Sciatic nerve (tissue), 2 donors: Measurements from ENCODE around the gene LHX1. TPM values are rescaled to one million over a fixed set of nuclear protein-coding genes. Genes with fewer than 3 reads are reported as not detected.

Source experiments
- ATAC-seq: fragments of 200-7000 bp; cut with Tn5 transposase; one replicate; pipeline ENCODE4 v1.9.1; 2020; ENCODE audit warnings: mild to moderate bottlenecking, moderate library complexity
- DNase-seq: peaks from one replicate; pipeline ENCODE4 v3.0.0-alpha.2; 2020; ENCODE audit warnings: low spot score
- intact Hi-C: fragments of 100-400 bp; cut with DNase I; formaldehyde crosslinking; loops from one replicate; pipeline ENCODE4 v1.14.2; 2022
- total RNA-seq: library from RNA; stranded (reverse); fragmentation: NEBNext Ultra II Directional; extraction: Animal tissue kit (Norgen Biotek cat#: 25700); gene quantifications from one replicate; pipeline ENCODE4 v1.2.1, GENCODE V29; 2021
- donor health status: DM: no; HTN: no; CAD: no.
- donor health status: DM: no; HTN: no; CAD: no.

LHX1 gene
- total RNA-seq, 1 donor from 2014 or later = not detected

GRCh38 chr17:36945959-36946725 lies 8.9 kb downstream of the LHX1 start:
- no peak for ATAC-seq
- no peak for DNase-seq
- intact Hi-C loops = no loop called here

DNA sequence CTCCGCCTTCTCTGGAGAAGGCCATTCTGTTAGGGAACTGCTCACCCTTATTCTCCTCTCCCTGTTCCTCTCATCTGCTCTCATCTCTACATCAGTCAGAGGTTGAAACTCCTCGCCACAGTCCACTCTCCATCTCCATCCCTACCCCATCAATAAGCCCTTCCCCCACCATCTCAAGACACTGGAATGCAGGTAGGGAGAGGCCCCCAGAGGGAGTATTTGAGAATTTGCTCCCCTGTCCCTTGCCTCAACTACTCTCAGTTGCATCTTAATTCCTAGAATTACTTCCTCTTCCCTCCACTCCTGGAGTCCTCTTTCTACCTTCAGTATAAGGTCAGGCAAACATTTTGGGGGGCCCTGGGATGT lies 9.4 kb downstream of the LHX1 start:
- intact Hi-C loops = no loop called here
- no peak for ATAC-seq
- DNase-seq = no peak

DNA sequence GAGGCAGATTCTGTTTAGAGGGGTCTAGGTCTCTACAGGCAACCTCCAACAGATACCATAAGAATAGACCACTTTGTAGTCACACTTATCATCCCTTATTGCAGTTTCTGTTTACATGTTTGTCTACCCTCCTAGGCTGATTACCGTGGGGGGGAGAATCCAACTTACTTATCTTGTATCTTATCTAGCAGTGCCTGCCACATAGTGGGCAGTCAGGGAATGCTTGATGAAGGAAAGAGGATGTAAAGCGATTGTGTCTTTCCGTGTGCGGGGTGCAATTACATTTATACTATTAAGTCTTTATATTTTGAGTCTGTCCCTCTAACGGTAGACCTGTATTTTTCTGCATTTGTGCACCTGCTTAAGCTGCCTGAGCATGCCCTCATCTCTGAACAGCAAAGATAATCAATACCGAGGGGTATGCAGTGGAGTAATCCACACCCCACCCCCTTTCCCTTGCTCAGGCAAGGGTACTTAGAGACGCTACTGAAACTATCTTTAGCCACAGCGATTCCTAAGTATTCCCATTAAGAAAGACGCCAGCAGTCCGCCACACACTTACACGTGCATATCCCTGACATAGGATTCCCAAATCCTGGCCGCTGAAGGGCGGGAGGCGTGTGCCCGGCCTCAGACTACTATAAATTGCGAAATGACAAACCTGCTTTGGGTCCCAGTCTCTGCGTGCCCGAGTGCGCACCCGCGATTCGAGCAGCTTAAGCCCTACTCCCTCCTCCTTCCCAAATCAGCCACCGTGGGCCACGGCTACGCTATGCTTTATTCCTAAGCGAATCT lies 10.8 kb downstream of the LHX1 start:
- intact Hi-C loops = no loop called here
- ATAC-seq (peak; percentile 83), DNase-seq (no peak)

- ATAC-seq (peak; percentile 100), DNase-seq (peak; percentile 98)
- intact Hi-C loops = no loop called here
Observed at GRCh38 chr17:36948717-36949460, 11.6 kb downstream of the LHX1 start, which contains the start of gene AATF. TSS of gene AATF (plus strand) at chr17:36948954. CDS start at chr17:36949126, 172 bp downstream.

GRCh38 chr17:36949461-36949927 lies 12.2 kb downstream of the LHX1 start:
- no peak for DNase-seq
- peak; percentile 12 for ATAC-seq
- intact Hi-C loops = no loop called here

DNA sequence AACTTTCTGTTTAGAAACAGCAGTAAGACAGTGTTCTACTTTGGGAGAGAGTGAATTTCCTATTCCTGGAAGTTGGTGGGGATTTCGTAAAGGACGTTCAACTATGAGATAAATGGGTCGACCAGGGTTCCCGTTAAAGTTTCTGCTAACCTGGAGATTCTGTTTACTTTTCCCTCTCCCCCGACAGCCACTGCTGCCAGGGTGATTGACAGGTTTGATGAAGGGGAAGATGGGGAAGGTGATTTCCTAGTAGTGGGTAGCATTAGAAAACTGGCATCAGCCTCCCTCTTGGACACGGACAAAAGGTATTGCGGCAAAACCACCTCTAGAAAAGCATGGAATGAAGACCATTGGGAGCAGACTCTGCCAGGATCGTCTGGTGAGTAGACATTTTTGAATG lies 12.8 kb downstream of the LHX1 start:
- intact Hi-C loops = no loop called here
- DNase-seq (no peak), ATAC-seq (no peak)

DNA sequence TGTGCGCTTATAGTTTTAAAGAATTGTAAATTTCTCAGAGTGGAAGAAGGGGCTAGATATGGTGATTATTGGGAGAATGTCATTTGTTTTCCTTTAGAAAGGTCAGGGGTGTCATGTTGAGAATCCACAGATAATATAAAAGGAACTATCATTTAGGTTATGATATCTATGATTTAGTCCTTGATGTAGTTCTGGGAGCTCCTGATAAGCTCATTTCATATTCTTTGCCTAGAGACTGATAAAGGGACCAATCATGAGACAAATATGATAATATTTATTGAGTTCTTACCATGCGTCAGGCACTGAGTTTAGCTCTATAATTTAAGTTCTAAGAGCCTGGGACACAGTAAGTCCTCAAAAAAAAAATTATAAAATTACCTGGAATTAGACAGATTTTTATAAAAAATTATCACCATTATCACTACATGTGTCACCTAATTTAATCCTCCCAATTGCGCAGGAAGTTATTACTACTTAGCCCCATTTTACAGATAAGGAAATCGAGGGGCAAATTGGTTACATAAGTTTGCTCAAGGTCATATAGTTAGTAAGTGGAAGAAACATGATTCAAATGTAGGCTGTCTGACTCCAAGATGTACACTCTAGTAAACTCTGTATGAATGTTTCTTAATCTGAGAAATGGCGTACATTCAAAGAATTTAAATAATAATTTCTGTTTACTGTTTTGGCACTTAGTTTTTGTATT lies 14.0 kb downstream of the LHX1 start:
- DNase-seq (no peak), ATAC-seq (no peak)
- intact Hi-C loops = no loop called here

- DNase-seq (no peak), ATAC-seq (no peak)
- intact Hi-C loops = no loop called here
Observed at GRCh38 chr17:36971508-36971907, 34.2 kb downstream of the LHX1 start.

- intact Hi-C loops = no loop called here
- no peak for DNase-seq
- no peak for ATAC-seq
Observed at GRCh38 chr17:36972186-36972700, 35.0 kb downstream of the LHX1 start.

DNA sequence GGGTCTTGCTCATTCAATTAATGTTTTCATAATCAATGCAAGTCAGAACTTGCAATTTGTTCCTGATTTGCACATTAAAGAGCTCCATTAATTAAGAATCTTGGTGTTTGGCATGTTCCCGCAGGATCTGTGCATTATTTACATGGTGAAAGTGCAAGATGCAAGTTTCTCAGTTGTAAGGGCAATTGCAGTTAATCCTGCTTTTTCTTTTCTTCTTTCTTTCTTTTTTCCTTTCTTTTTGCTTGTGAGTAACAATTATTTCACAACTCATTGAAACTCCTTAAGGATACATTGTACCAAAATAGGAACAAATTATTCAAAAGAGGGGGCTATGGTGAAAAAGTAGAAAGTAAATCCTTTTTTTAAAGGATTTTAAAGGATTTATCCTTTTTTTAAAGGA lies 35.6 kb downstream of the LHX1 start:
- DNase-seq = no peak
- intact Hi-C loops = no loop called here
- ATAC-seq = no peak

DNA sequence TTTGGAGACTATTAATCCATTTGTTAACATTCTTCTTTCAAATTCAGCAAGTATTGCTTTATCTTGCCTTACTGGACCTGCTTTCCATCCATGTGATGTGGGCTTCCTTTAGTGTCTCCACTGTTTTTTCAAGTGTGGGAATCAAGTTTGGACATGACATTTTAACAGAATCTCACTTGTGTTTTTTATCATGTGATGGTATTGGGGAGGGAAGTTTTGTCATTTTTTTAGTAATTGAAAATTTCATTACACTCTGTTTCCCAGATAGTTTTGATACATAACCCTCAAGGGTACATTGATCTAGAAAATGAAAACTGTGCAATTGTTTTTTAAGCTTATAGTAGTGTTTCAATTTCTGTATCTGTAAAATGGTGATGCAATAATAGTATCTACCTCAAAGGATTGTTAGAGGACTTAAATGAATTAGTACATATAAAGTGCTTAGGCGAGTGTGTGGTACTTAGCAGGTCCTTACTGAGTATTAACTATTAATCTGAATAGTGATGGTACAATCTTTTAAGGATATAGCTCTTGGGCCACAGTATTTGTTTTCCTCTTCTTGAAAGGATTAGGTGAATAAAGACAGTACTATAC lies 38.7 kb downstream of the LHX1 start:
- ATAC-seq (no peak), DNase-seq (no peak)
- intact Hi-C loops = no loop called here

GRCh38 chr17:36977066-36977465 lies 39.8 kb downstream of the LHX1 start:
- intact Hi-C loops = no loop called here
- DNase-seq (no peak), ATAC-seq (no peak)

DNA sequence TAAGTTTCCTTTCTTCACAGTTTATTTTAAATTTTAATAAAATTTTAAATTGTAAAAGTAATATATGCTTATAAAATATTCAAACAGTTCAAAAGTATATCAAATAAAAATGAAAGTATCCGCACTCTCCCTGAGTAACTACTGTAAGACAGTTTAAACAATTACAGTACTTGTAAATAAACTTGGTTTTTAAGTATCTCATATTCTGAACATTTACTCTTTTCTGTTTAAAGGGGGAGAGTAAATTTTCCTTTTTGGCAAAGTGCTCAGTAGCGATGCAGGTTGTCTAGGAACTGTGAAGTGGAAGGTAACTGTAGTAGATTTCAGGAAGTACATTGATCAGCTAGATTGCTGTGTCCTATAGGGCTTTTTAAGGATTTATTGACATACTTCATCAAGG lies 40.3 kb downstream of the LHX1 start:
- DNase-seq (no peak), ATAC-seq (no peak)
- intact Hi-C loops = no loop called here

- no peak for ATAC-seq
- intact Hi-C loops = no loop called here
Observed at GRCh38 chr17:36978810-36979564, 41.7 kb downstream of the LHX1 start.

GRCh38 chr17:36979565-36979941 lies 42.3 kb downstream of the LHX1 start:
- DNase-seq = no peak
- no peak for ATAC-seq
- intact Hi-C loops = no loop called here

More at GRCh38 chr17:36978810-36979564, 41.7 kb downstream of the LHX1 start:
- DNase-seq = no peak

GRCh38 chr17:36980280-36980761 lies 43.0 kb downstream of the LHX1 start:
- no peak for DNase-seq
- intact Hi-C loops = no loop called here
- ATAC-seq = no peak

DNA sequence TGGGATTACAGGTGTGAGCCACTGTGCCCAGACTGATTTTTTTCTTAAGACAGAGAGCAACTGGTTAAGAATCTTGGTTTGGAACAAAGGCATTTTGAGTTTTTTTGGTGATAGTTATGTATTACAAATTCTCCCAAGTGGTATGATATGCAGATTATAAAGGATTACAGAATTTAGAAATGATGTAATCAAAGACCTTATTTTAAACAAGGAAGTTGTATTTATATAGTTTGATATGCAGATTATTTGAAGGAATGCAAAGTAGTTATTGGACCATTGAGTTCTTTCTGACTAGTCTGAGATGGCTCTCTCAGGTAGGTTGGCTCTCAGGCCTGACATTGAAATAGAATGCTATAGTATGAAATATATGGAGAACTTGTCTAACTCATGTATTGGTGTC lies 46.3 kb downstream of the LHX1 start:
- DNase-seq = no peak
- intact Hi-C loops = no loop called here
- no peak for ATAC-seq

DNA sequence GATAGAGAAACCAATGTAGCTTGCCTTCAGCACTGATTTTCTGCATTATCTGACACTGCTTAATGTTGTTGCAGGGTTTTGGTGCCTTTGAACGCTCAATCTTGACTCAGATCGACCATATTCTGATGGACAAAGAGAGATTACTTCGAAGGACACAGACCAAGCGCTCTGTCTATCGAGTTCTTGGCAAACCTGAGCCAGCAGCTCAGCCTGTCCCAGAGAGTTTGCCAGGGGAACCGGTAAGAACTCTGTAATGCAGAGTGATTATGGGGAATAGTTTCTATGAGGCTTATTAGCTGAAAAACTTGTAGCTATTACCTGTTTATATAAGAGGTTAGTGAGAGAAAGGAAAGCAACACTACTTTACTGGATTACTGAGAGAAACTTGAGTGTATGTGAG lies 51.9 kb downstream of the LHX1 start:
- DNase-seq (no peak), ATAC-seq (no peak)
- intact Hi-C loops = no loop called here
